ENCODE measurements around the gene AKAP7.

The AKAP7 gene

GRCh38 chr6:131213501-131213990 lies 78.3 kb downstream of the AKAP7 start:
- TF ChIP-seq CTCF (IDR thresholded peaks at IDR 0.05; ENCODE audit: insufficient read depth, low read length, poor library complexity, severe bottlenecking) = no peak
- no peak overlapping the region for H3K4me3 ChIP-seq (replicated peaks; ENCODE audit: low read depth, low read length)
- DNase-seq (ENCODE audit: extremely low read depth, insufficient read length) = no peak

GRCh38 chr6:131215219-131215618 lies 80.0 kb downstream of the AKAP7 start:
- H3K4me3 ChIP-seq (replicated peaks; ENCODE audit: low read depth, low read length) = no peak overlapping the region
- TF ChIP-seq CTCF (IDR thresholded peaks at IDR 0.05; ENCODE audit: insufficient read depth, low read length, poor library complexity, severe bottlenecking) = no peak
- H3K36me3 ChIP-seq (ENCODE audit: control insufficient read depth, insufficient read depth, low read length) = no peaks in the 10 kb centered on the region
- no peaks in the 10 kb centered on the region for H3K27me3 ChIP-seq (replicated peaks; ENCODE audit: control insufficient read depth, insufficient read depth, low read length)
- DNase-seq (ENCODE audit: extremely low read depth, insufficient read length) = no peak

More at GRCh38 chr6:131213501-131213990, 78.3 kb downstream of the AKAP7 start:
- no peaks in the 10 kb centered on the region for H3K36me3 ChIP-seq (ENCODE audit: control insufficient read depth, insufficient read depth, low read length)
- no peaks in the 10 kb centered on the region for H3K27me3 ChIP-seq (replicated peaks; ENCODE audit: control insufficient read depth, insufficient read depth, low read length)

- no peak for TF ChIP-seq CTCF (IDR thresholded peaks at IDR 0.05; ENCODE audit: insufficient read depth, low read length, poor library complexity, severe bottlenecking)
- H3K27me3 ChIP-seq (replicated peaks; ENCODE audit: control insufficient read depth, insufficient read depth, low read length) = no peaks in the 10 kb centered on the region
- no peak for DNase-seq (ENCODE audit: extremely low read depth, insufficient read length)
- no peak overlapping the region for H3K4me3 ChIP-seq (replicated peaks; ENCODE audit: low read depth, low read length)
- H3K36me3 ChIP-seq (ENCODE audit: control insufficient read depth, insufficient read depth, low read length) = no peaks in the 10 kb centered on the region
Measured at GRCh38 chr6:131216246-131216645, 81.0 kb downstream of the AKAP7 start.

- Histone ChIP-seq H3K4me3 (replicated peaks; ENCODE audit: low read depth, low read length) (no peak overlapping the region), H3K36me3 (ENCODE audit: control insufficient read depth, insufficient read depth, low read length) (no peaks in the 10 kb centered on the region), H3K27me3 (replicated peaks; ENCODE audit: control insufficient read depth, insufficient read depth, low read length) (no peaks in the 10 kb centered on the region)
- DNase-seq (ENCODE audit: extremely low read depth, insufficient read length) = no peak
- no peak for TF ChIP-seq CTCF (IDR thresholded peaks at IDR 0.05; ENCODE audit: insufficient read depth, low read length, poor library complexity, severe bottlenecking)
Measured at GRCh38 chr6:131222773-131223172, 87.5 kb downstream of the AKAP7 start.

GRCh38 chr6:131223416-131223815 lies 88.1 kb downstream of the AKAP7 start:
- Histone ChIP-seq H3K4me3 (replicated peaks; ENCODE audit: low read depth, low read length) (no peak overlapping the region), H3K27me3 (replicated peaks; ENCODE audit: control insufficient read depth, insufficient read depth, low read length) (no peaks in the 10 kb centered on the region), H3K36me3 (ENCODE audit: control insufficient read depth, insufficient read depth, low read length) (no peaks in the 10 kb centered on the region)
- DNase-seq (ENCODE audit: extremely low read depth, insufficient read length) = no peak
- no peak for TF ChIP-seq CTCF (IDR thresholded peaks at IDR 0.05; ENCODE audit: insufficient read depth, low read length, poor library complexity, severe bottlenecking)

- no peak for DNase-seq (ENCODE audit: extremely low read depth, insufficient read length)
- no peaks in the 10 kb centered on the region for H3K27me3 ChIP-seq (replicated peaks; ENCODE audit: control insufficient read depth, insufficient read depth, low read length)
- no peak overlapping the region for H3K4me3 ChIP-seq (replicated peaks; ENCODE audit: low read depth, low read length)
- no peaks in the 10 kb centered on the region for H3K36me3 ChIP-seq (ENCODE audit: control insufficient read depth, insufficient read depth, low read length)
- no peak for TF ChIP-seq CTCF (IDR thresholded peaks at IDR 0.05; ENCODE audit: insufficient read depth, low read length, poor library complexity, severe bottlenecking)
Measured at GRCh38 chr6:131225127-131225526, 89.9 kb downstream of the AKAP7 start.
